Common myeloid progenitor, CD34-positive (primary cell): ENCODE results near the gene OR2F2.
A peak's percentile ranks its signal among the peaks of the same experiment; 100 is the strongest.

Experiments
- CTCF ChIA-PET: fragments of 350-600 bp; sonication (Branson Sonifier 250); formaldehyde crosslinking; loops from one replicate; lab custom pipeline; 2021; ENCODE audit warnings: antibody characterized with exemption; lab: Charles Lee
- POLR2A ChIA-PET: fragments of 350-600 bp; sonication (Branson Sonifier 250); formaldehyde crosslinking; loops from one replicate; lab custom pipeline; 2021; ENCODE audit warnings: antibody characterized with exemption; lab: Charles Lee
- DNase-seq, 3 donors: peaks; one replicate each; pipeline versions ENCODE4 v3.0.0 to v3.0.0-alpha.2; 2013
- H3K27ac ChIP-seq, 2 experiments: 1 replicate in 1 of 2; 2 replicates in 1 of 2; pipeline ENCODE4 v1.7.0; 2013; ENCODE audit warnings: inconsistent platforms in 2 of 2, low read length in 2 of 2, mild to moderate bottlenecking in 2 of 2, low read depth in 1 of 2, moderate library complexity in 1 of 2; ENCODE audit not compliant: severe bottlenecking in 2 of 2, insufficient read depth in 1 of 2, poor library complexity in 1 of 2
- H3K27me3 ChIP-seq, 5 experiments: replicated peaks in 2 of 5; 1 replicate in 3 of 5; 2 replicates in 2 of 5; pipeline versions ENCODE4 v1.6.1 to v1.7.0; 2013; ENCODE audit warnings: low read length in 4 of 5, mild to moderate bottlenecking in 2 of 5, moderate library complexity in 2 of 5, inconsistent platforms in 1 of 5; ENCODE audit not compliant: insufficient read depth in 5 of 5, control insufficient read depth in 4 of 5
- H3K36me3 ChIP-seq, 4 experiments: 1 replicate in 2 of 4; 2 replicates in 2 of 4; pipeline versions ENCODE4 v1.6.1 to v1.7.0; 2013; ENCODE audit warnings: low read length in 3 of 4, control low read depth in 1 of 4, mild to moderate bottlenecking in 1 of 4; ENCODE audit not compliant: control insufficient read depth in 4 of 4, insufficient read depth in 4 of 4
- H3K4me1 ChIP-seq, 4 experiments: 1 replicate in 3 of 4; 2 replicates in 1 of 4; pipeline versions ENCODE4 v1.6.1 to v1.7.1; 2013; ENCODE audit warnings: low read length in 3 of 4, mild to moderate bottlenecking in 3 of 4, control low read depth in 1 of 4, inconsistent platforms in 1 of 4, moderate library complexity in 1 of 4; ENCODE audit not compliant: control insufficient read depth in 4 of 4, insufficient read depth in 4 of 4; ENCODE audit errors: control extremely low read depth in 1 of 4
- H3K4me3 ChIP-seq, 7 experiments: 1 replicate in 4 of 7; 2 replicates in 3 of 7; pipeline versions ENCODE4 v1.5.1 to v1.7.0; 2013; ENCODE audit warnings: mild to moderate bottlenecking in 7 of 7, low read length in 6 of 7, moderate library complexity in 6 of 7, inconsistent platforms in 2 of 7, low read depth in 2 of 7, control low read depth in 1 of 7; ENCODE audit not compliant: insufficient read depth in 4 of 7, control insufficient read depth in 1 of 7; ENCODE audit errors: extremely low read depth in 1 of 7
- H3K9me3 ChIP-seq, 5 experiments: 1 replicate in 4 of 5; 2 replicates in 1 of 5; pipeline versions ENCODE4 v1.6.1 to v1.7.1; 2013; ENCODE audit warnings: low read length in 4 of 5, mild to moderate bottlenecking in 2 of 5, inconsistent platforms in 1 of 5, low read depth in 1 of 5, moderate library complexity in 1 of 5; ENCODE audit not compliant: control insufficient read depth in 4 of 5, insufficient read depth in 2 of 5; ENCODE audit errors: control extremely low read depth in 1 of 5
- WGBS: methylation state at CpG from one replicate; pipeline ENCODE4 v1.1.5; 2013; ENCODE audit not compliant: insufficient coverage; 5-methylcytosine and 5-hydroxymethylcytosine counted together

Gene OR2F2

GRCh38 chr7:143902332-143902899 lies 32.6 kb upstream of the OR2F2 start:
- POLR2A ChIA-PET: interaction anchor here (1.1 kb wide), 1 partner anchor 15 kb away, joined by 6 read pairs; no protein-coding TSS in a partner anchor
- Histone ChIP-seq H3K9me3 (peaks cover 0 to 4% (median 0%) of the 10 kb centered on the region in 5 experiments), H3K4me1 (peaks cover 13 to 16% (median 15%) of the 10 kb centered on the region in 4 experiments), H3K27ac (peak overlapping the region in 1 of 2 experiments; percentile 89), H3K36me3 (peaks cover 0 to 4% (median 0%) of the 10 kb centered on the region in 4 experiments), H3K4me3 (peak overlapping the region in 6 of 7 experiments; percentile 64 to 92 (median 88)), H3K27me3 (no peaks in the 10 kb centered on the region)
- DNase-seq: peak in 2 of 3 donors; percentile 19 to 23
- CTCF ChIA-PET: interaction anchor here (1.2 to 7.2 kb wide), 3 partner anchors 10 to 20 kb away, joined by 3 to 80 read pairs (median 3); no protein-coding TSS in a partner anchor
- 86% methylated on average over 9 of the region's 14 CpGs for WGBS

- WGBS: 100% methylated on average over 1 of the region's 1 CpG
- no peaks in the 10 kb centered on the region for H3K36me3 ChIP-seq
- CTCF ChIA-PET: no interaction called here
- H3K4me3 ChIP-seq: no peak overlapping the region
- peaks cover 7 to 9% (median 8%) of the 10 kb centered on the region in 4 experiments for H3K4me1 ChIP-seq
- no peak for DNase-seq
- H3K9me3 ChIP-seq: no peaks in the 10 kb centered on the region
- H3K27ac ChIP-seq: no peak overlapping the region
- POLR2A ChIA-PET: no interaction called here
- H3K27me3 ChIP-seq: no peaks in the 10 kb centered on the region
These were observed 29.5 kb upstream of the OR2F2 start for GRCh38 chr7:143905509-143905908.

GRCh38 chr7:143906151-143906550 lies 28.9 kb upstream of the OR2F2 start:
- no peaks in the 10 kb centered on the region for H3K27me3 ChIP-seq
- ChIA-PET CTCF (no interaction called here), POLR2A (no interaction called here)
- H3K9me3 ChIP-seq: no peaks in the 10 kb centered on the region
- H3K4me1 ChIP-seq: peaks cover under 1 to 3% (median 2%) of the 10 kb centered on the region in 4 experiments
- 97% methylated on average over 7 of the region's 9 CpGs for WGBS
- H3K36me3 ChIP-seq: no peaks in the 10 kb centered on the region
- H3K4me3 ChIP-seq: no peak overlapping the region
- no peak for DNase-seq
- no peak overlapping the region for H3K27ac ChIP-seq

- POLR2A ChIA-PET: no interaction called here
- no peak overlapping the region for H3K27ac ChIP-seq
- no peaks in the 10 kb centered on the region for H3K4me1 ChIP-seq
- H3K36me3 ChIP-seq: no peaks in the 10 kb centered on the region
- H3K4me3 ChIP-seq: no peak overlapping the region
- no peaks in the 10 kb centered on the region for H3K27me3 ChIP-seq
- H3K9me3 ChIP-seq: no peaks in the 10 kb centered on the region
- no peak for DNase-seq
- CTCF ChIA-PET: no interaction called here
- 98% methylated on average over 5 of the region's 5 CpGs for WGBS
These were observed 28.1 kb upstream of the OR2F2 start for GRCh38 chr7:143906895-143907294.

- WGBS: no CpG with 5 or more reads among the region's 5 CpGs
- H3K36me3 ChIP-seq: no peaks in the 10 kb centered on the region
- no peaks in the 10 kb centered on the region for H3K4me1 ChIP-seq
- H3K27ac ChIP-seq: no peak overlapping the region
- POLR2A ChIA-PET: no interaction called here
- no peaks in the 10 kb centered on the region for H3K27me3 ChIP-seq
- no peak for DNase-seq
- H3K9me3 ChIP-seq: no peaks in the 10 kb centered on the region
- no peak overlapping the region for H3K4me3 ChIP-seq
- CTCF ChIA-PET: no interaction called here
These were observed 26.9 kb upstream of the OR2F2 start for GRCh38 chr7:143908120-143908519.

- 90% methylated on average over 3 of the region's 3 CpGs for WGBS
- H3K4me1 ChIP-seq: no peaks in the 10 kb centered on the region
- H3K27me3 ChIP-seq: no peaks in the 10 kb centered on the region
- H3K36me3 ChIP-seq: no peaks in the 10 kb centered on the region
- no peak overlapping the region for H3K4me3 ChIP-seq
- no peak overlapping the region for H3K27ac ChIP-seq
- ChIA-PET CTCF (no interaction called here), POLR2A (no interaction called here)
- H3K9me3 ChIP-seq: no peaks in the 10 kb centered on the region
- no peak for DNase-seq
These were observed 25.2 kb upstream of the OR2F2 start for GRCh38 chr7:143909863-143910262.

- no peaks in the 10 kb centered on the region for H3K4me1 ChIP-seq
- no peak for DNase-seq
- no peak overlapping the region for H3K27ac ChIP-seq
- H3K4me3 ChIP-seq: no peak overlapping the region
- no peaks in the 10 kb centered on the region for H3K36me3 ChIP-seq
- H3K27me3 ChIP-seq: no peaks in the 10 kb centered on the region
- CTCF ChIA-PET: no interaction called here
- 100% methylated on average over 2 of the region's 3 CpGs for WGBS
- POLR2A ChIA-PET: no interaction called here
- no peaks in the 10 kb centered on the region for H3K9me3 ChIP-seq
These were observed 24.4 kb upstream of the OR2F2 start for GRCh38 chr7:143910473-143911248.
